ENCODE data around the gene BPIFB3. TPM values are rescaled to one million over a fixed set of nuclear protein-coding genes. Genes with fewer than 3 reads are reported as not detected.

The BPIFB3 gene
- total and polyA plus RNA-seq, 2 of the 13 experiments (the other 11 are each of a cell fraction or from before 2014, with no cell fraction given) = 0.09 TPM; not detected in 1

DNA sequence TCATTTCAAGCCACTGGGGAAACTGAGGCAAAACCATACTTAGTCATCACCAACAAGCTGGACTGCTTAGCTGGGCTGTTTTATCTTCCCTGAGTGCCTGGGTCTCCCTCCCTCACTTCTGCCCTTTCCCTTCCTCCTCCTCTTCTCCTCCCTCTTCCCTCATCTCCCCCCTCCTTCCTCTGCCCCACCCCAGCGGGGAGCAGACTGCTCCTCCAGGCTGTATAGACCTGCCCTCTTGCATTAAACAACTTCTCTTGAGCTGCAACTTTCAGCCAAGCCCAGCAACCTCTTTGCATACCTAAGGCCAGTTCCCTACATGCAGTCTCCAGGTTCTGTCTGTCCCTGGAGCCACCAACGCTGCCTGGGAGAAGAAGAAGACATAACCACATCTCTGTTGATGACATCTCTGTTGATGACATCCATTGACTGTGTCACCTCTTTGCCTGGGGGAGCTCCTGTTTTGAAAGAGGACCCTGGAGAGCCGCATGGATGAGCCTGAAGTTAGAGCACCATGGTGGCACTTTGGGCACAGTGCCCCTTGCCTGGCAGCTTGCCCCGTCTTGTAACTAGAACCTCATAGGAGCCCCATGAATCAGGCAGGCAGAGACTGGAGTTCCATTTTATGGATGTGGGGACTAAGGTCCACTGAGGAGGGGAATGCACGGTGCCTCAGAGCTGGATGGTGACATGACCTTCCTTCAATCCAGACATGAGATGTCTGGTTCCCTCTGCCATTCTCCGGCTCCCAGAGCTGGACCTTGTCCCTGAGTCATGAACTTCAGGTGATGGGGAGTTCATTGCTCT is 30.1 kb upstream of the BPIFB3 start (continued):
- TF ChIP-seq, protein P1, sequence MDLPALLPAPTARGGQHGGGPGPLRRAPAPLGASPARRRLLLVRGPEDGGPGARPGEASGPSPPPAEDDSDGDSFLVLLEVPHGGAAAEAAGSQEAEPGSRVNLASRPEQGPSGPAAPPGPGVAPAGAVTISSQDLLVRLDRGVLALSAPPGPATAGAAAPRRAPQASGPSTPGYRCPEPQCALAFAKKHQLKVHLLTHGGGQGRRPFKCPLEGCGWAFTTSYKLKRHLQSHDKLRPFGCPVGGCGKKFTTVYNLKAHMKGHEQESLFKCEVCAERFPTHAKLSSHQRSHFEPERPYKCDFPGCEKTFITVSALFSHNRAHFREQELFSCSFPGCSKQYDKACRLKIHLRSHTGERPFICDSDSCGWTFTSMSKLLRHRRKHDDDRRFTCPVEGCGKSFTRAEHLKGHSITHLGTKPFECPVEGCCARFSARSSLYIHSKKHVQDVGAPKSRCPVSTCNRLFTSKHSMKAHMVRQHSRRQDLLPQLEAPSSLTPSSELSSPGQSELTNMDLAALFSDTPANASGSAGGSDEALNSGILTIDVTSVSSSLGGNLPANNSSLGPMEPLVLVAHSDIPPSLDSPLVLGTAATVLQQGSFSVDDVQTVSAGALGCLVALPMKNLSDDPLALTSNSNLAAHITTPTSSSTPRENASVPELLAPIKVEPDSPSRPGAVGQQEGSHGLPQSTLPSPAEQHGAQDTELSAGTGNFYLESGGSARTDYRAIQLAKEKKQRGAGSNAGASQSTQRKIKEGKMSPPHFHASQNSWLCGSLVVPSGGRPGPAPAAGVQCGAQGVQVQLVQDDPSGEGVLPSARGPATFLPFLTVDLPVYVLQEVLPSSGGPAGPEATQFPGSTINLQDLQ (CRISPR knock-in tag; IDR thresholded peaks at IDR 0.05) = 0 out of 2 replicates have a peak, but pooled peaks have one; percentile 33
- TF ChIP-seq RBAK (CRISPR knock-in tag; IDR thresholded peaks at IDR 0.05) = no peak
- no peak for TF ChIP-seq GPN1 (CRISPR knock-in tag; IDR thresholded peaks at IDR 0.05; ENCODE audit: borderline replicate concordance)
- TF ChIP-seq RORA (CRISPR knock-in tag; IDR thresholded peaks at IDR 0.05) = no peak
- peak; percentile 45; the same call in 1 of the 2 replicates for TF ChIP-seq POLR2AphosphoS2 (IDR thresholded peaks at IDR 0.05; ENCODE audit: low read depth, low read length)
- no peak for TF ChIP-seq DNMT1 (CRISPR knock-in tag; IDR thresholded peaks at IDR 0.05)
- no peak for TF ChIP-seq HNF4A (CRISPR knock-in tag; IDR thresholded peaks at IDR 0.05)
- TF ChIP-seq, protein P2, sequence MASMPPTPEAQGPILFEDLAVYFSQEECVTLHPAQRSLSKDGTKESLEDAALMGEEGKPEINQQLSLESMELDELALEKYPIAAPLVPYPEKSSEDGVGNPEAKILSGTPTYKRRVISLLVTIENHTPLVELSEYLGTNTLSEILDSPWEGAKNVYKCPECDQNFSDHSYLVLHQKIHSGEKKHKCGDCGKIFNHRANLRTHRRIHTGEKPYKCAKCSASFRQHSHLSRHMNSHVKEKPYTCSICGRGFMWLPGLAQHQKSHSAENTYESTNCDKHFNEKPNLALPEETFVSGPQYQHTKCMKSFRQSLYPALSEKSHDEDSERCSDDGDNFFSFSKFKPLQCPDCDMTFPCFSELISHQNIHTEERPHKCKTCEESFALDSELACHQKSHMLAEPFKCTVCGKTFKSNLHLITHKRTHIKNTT (CRISPR knock-in tag; IDR thresholded peaks at IDR 0.05) = no peak
- 0 out of 2 replicates have a peak, but pooled peaks have one; percentile 11 for TF ChIP-seq TARDBP (CRISPR knock-in tag; IDR thresholded peaks at IDR 0.05)
- TF ChIP-seq NR2C2 (CRISPR knock-in tag; IDR thresholded peaks at IDR 0.05; ENCODE audit: borderline replicate concordance) = no peak
- peak in 1 of 2 experiments; percentile 36; a peak in 2 of 4 replicates for TF ChIP-seq POLR2A (IDR thresholded peaks at IDR 0.05; ENCODE audit: insufficient read depth in 1 of 2, low read depth in 2 of 2, low read length in 2 of 2)
- TF ChIP-seq ZNF737 (CRISPR knock-in tag; IDR thresholded peaks at IDR 0.05; ENCODE audit: borderline replicate concordance) = no peak
- TF ChIP-seq ZNF564 (CRISPR knock-in tag; IDR thresholded peaks at IDR 0.05) = no peak
- 0 out of 2 replicates have a peak, but pooled peaks have one; percentile 9 for TF ChIP-seq PHF8 (CRISPR knock-in tag; IDR thresholded peaks at IDR 0.05)
- TF ChIP-seq JUNB (CRISPR knock-in tag; IDR thresholded peaks at IDR 0.05; ENCODE audit: borderline replicate concordance) = peak; percentile 27; the same call in 1 of the 2 replicates
- peak; percentile 15; the same call in 1 of the 2 replicates for TF ChIP-seq HCFC1 (IDR thresholded peaks at IDR 0.05; ENCODE audit: low read depth, low read length)
- TF ChIP-seq KMT2B (CRISPR knock-in tag; IDR thresholded peaks at IDR 0.05) = peak; percentile 10; the same call in 1 of the 2 replicates
- 0 out of 2 replicates have a peak, but pooled peaks have one; percentile 1 for TF ChIP-seq SPEN (CRISPR knock-in tag; IDR thresholded peaks at IDR 0.05; ENCODE audit: low read depth)
